H9 (cell line): ENCODE results near the gene TFEB. TPM values are rescaled to one million over a fixed set of nuclear protein-coding genes. Genes with fewer than 3 reads are reported as not detected.

Source experiments
- DNase-seq: peaks from one replicate; pipeline ENCODE4 v3.0.0-alpha.2; 2017
- H2AFZ ChIP-seq: one replicate; pipeline ENCODE4 v1.6.1; 2013; ENCODE audit warnings: mild to moderate bottlenecking, low read length, control low read depth, moderate library complexity
- H2AK5ac ChIP-seq: 2 replicates; pipeline ENCODE4 v1.6.1; 2013; ENCODE audit warnings: low read length, control low read depth, mixed read lengths; ENCODE audit not compliant: insufficient read length
- H2BK120ac ChIP-seq: one replicate; pipeline ENCODE4 v1.6.1; 2013; ENCODE audit warnings: low read depth, mild to moderate bottlenecking, low read length, control low read depth, inconsistent platforms; ENCODE audit not compliant: poor library complexity, severe bottlenecking
- H2BK12ac ChIP-seq: 2 replicates; pipeline ENCODE4 v1.6.1; 2013; ENCODE audit warnings: low read length, control low read depth, mixed read lengths, low read depth; ENCODE audit not compliant: insufficient read length
- H2BK15ac ChIP-seq: 2 replicates; pipeline ENCODE4 v1.6.1; 2013; ENCODE audit warnings: low read depth, low read length, control low read depth
- H2BK20ac ChIP-seq: one replicate; pipeline ENCODE4 v1.6.1; 2013; ENCODE audit warnings: low read depth, mild to moderate bottlenecking, low read length, control low read depth, inconsistent platforms; ENCODE audit not compliant: poor library complexity, severe bottlenecking
- H2BK5ac ChIP-seq: 2 replicates; pipeline ENCODE4 v1.6.1; 2013; ENCODE audit warnings: low read length, control low read depth, mixed read lengths; ENCODE audit not compliant: insufficient read length
- H3K14ac ChIP-seq: 2 replicates; pipeline ENCODE4 v1.6.1; 2013; ENCODE audit warnings: low read length, control low read depth; ENCODE audit not compliant: insufficient read depth
- H3K18ac ChIP-seq: 2 replicates; pipeline ENCODE4 v1.6.1; 2013; ENCODE audit warnings: low read depth, mild to moderate bottlenecking, mixed read lengths, low read length, control low read depth; ENCODE audit not compliant: insufficient read length
- H3K23ac ChIP-seq: 2 replicates; pipeline ENCODE4 v1.6.1; 2013; ENCODE audit warnings: low read length, control low read depth, mixed read lengths, low read depth; ENCODE audit not compliant: insufficient read length
- H3K23me2 ChIP-seq: 2 replicates; pipeline ENCODE4 v1.6.1; 2013; ENCODE audit warnings: low read depth, mild to moderate bottlenecking, mixed read lengths, low read length, control low read depth; ENCODE audit not compliant: insufficient read length, poor library complexity, severe bottlenecking
- H3K27ac ChIP-seq: 2 replicates; pipeline ENCODE4 v1.5.1; 2013; ENCODE audit warnings: low read length, control low read depth, mixed read lengths, low read depth; ENCODE audit not compliant: insufficient read length
- H3K27me3 ChIP-seq: 2 replicates; pipeline ENCODE4 v1.6.1; 2013; ENCODE audit warnings: low read length, control low read depth, inconsistent platforms; ENCODE audit not compliant: insufficient read depth
- H3K4ac ChIP-seq: 2 replicates; pipeline ENCODE4 v1.6.1; 2013; ENCODE audit warnings: low read depth, mild to moderate bottlenecking, control low read depth, inconsistent platforms, low read length, moderate library complexity
- H3K4me1 ChIP-seq: 2 replicates; pipeline ENCODE4 v1.6.1; 2013; ENCODE audit warnings: low read length, control low read depth, inconsistent platforms; ENCODE audit not compliant: insufficient read depth
- H3K4me2 ChIP-seq: 2 replicates; pipeline ENCODE4 v1.6.1; 2013; ENCODE audit warnings: low read length, control low read depth, mixed read lengths; ENCODE audit not compliant: insufficient read length, insufficient read depth
- H3K56ac ChIP-seq: 2 replicates; pipeline ENCODE4 v1.6.1; 2013; ENCODE audit warnings: low read depth, mild to moderate bottlenecking, mixed read lengths, low read length, control low read depth; ENCODE audit not compliant: insufficient read length
- H3K79me1 ChIP-seq: 2 replicates; pipeline ENCODE4 v1.6.1; 2013; ENCODE audit warnings: low read depth, mild to moderate bottlenecking, moderate library complexity, low read length, control low read depth, inconsistent platforms; ENCODE audit not compliant: insufficient read depth, poor library complexity, severe bottlenecking
- H3K79me2 ChIP-seq: 2 replicates; pipeline ENCODE4 v1.6.1; 2013; ENCODE audit warnings: low read length, control low read depth, inconsistent platforms; ENCODE audit not compliant: insufficient read depth
- H3K9ac ChIP-seq: 2 replicates; pipeline ENCODE4 v1.6.1; 2013; ENCODE audit warnings: low read length, control low read depth, mixed read lengths; ENCODE audit not compliant: insufficient read length; ENCODE audit errors: extremely low read depth
- H3K9me3 ChIP-seq: one replicate; pipeline ENCODE4 v1.6.1; 2013; ENCODE audit warnings: low read depth, low read length, inconsistent platforms; ENCODE audit not compliant: control insufficient read depth
- H3T11ph ChIP-seq: one replicate; pipeline ENCODE4 v1.6.1; 2013; ENCODE audit warnings: mild to moderate bottlenecking, low read length, control low read depth, inconsistent platforms
- H4K20me1 ChIP-seq: one replicate; pipeline ENCODE4 v1.6.1; 2013; ENCODE audit not compliant: control insufficient read depth, insufficient read length, insufficient read depth
- H4K5ac ChIP-seq: 2 replicates; pipeline ENCODE4 v1.6.1; 2013; ENCODE audit warnings: low read depth, mild to moderate bottlenecking, mixed read lengths, low read length, control low read depth; ENCODE audit not compliant: insufficient read length
- H4K8ac ChIP-seq: replicated peaks from 2 replicates; pipeline ENCODE4 v1.6.1; 2013; ENCODE audit warnings: low read length, control low read depth, mixed read lengths, low read depth; ENCODE audit not compliant: insufficient read length
- H4K91ac ChIP-seq: 2 replicates; pipeline ENCODE4 v1.6.1; 2013; ENCODE audit warnings: low read depth, mild to moderate bottlenecking, moderate library complexity, mixed read lengths, low read length, control low read depth; ENCODE audit not compliant: insufficient read length
- H3K27ac Mint-ChIP-seq, 3 experiments: 2 replicates in 2 of 3; 3 replicates in 1 of 3; pipeline ENCODE4 v1.8.0; 2020 to 2021; ENCODE audit warnings: mixed read lengths in 3 of 3, mild to moderate bottlenecking in 1 of 3, moderate library complexity in 1 of 3
- H3K27me3 Mint-ChIP-seq: 2 replicates; pipeline ENCODE4 v1.8.0; 2021; ENCODE audit warnings: low read depth, mild to moderate bottlenecking, moderate library complexity, mixed read lengths
- H3K36me3 Mint-ChIP-seq, 3 experiments: 2 replicates in 2 of 3; 3 replicates in 1 of 3; pipeline ENCODE4 v1.8.0; 2020 to 2021; ENCODE audit warnings: low read depth in 3 of 3, mixed read lengths in 3 of 3; ENCODE audit not compliant: insufficient read depth in 1 of 3
- H3K4me1 Mint-ChIP-seq, 2 experiments: 2 replicates each; pipeline ENCODE4 v1.8.0; 2020; ENCODE audit warnings: mixed read lengths in 2 of 2
- H3K4me3 Mint-ChIP-seq, 2 experiments: 2 replicates in 1 of 2; 3 replicates in 1 of 2; pipeline ENCODE4 v1.8.0; 2020 to 2021; ENCODE audit warnings: mild to moderate bottlenecking in 2 of 2, mixed read lengths in 2 of 2, moderate library complexity in 1 of 2
- H3K9me3 Mint-ChIP-seq, 2 experiments: 2 replicates in 1 of 2; 3 replicates in 1 of 2; pipeline ENCODE4 v1.8.0; 2020; ENCODE audit warnings: mild to moderate bottlenecking in 2 of 2, mixed read lengths in 2 of 2, moderate library complexity in 1 of 2
- CTCF ChIP-seq: fragments of 200-600 bp; sonication (generic); conservative IDR thresholded peaks from 3 replicates; pipeline ENCODE4 v1.8.0; 2021; ENCODE audit warnings: antibody characterized with exemption, mild to moderate bottlenecking
- WGBS: extraction: QIAGEN DNeasy Blood & Tissue Kit; methylation state at CpG from one replicate; pipeline ENCODE4 v1.1.7; 2013; ENCODE audit warnings: missing lambda C conversion rate, low lambda C conversion rate, mixed read lengths; ENCODE audit not compliant: insufficient read length; ENCODE audit errors: extremely low coverage; 5-methylcytosine and 5-hydroxymethylcytosine counted together
- total RNA-seq: library from RNA; stranded (reverse); gene quantifications from 2 replicates; pipeline ENCODE4 v1.2.1, GENCODE V29; 2021

TFEB gene
- total RNA-seq, 1 experiment from 2014 or later = 1.2 TPM

GRCh38 chr6:41777551-41778285, 42.3 kb upstream of the TFEB start:
- no peak overlapping the region for H3K9ac ChIP-seq
- H3K27me3 ChIP-seq = peaks cover 4% of the 10 kb centered on the region; the same call in 1 of the 2 replicates
- no peaks in the 10 kb centered on the region for H3K4me1 ChIP-seq
- no peak overlapping the region for H2BK12ac ChIP-seq
- H3K4me1 Mint-ChIP-seq = peaks cover 13 to 15% of the 10 kb centered on the region in 2 experiments
- WGBS = no CpG with 5 or more reads among the region's 5 CpGs
- no peaks in the 10 kb centered on the region for H3K79me2 ChIP-seq
- no peak overlapping the region for H3K14ac ChIP-seq
- no peak overlapping the region for H3K27ac Mint-ChIP-seq
- no peak for TF ChIP-seq CTCF
- no peak overlapping the region for H2AK5ac ChIP-seq
- peaks cover 11% of the 10 kb centered on the region for H3K23me2 ChIP-seq
- H4K91ac ChIP-seq = no peak overlapping the region
- no peak overlapping the region for H3K18ac ChIP-seq
- no peaks in the 10 kb centered on the region for H3K79me1 ChIP-seq
- no peak overlapping the region for H3K23ac ChIP-seq
- H3K4ac ChIP-seq = no peak overlapping the region
- peaks cover 6 to 18% (median 16%) of the 10 kb centered on the region in 3 experiments; a peak in 6 of 7 replicates for H3K36me3 Mint-ChIP-seq
- H3K4me2 ChIP-seq = no peak overlapping the region
- no peaks in the 10 kb centered on the region for H3K9me3 ChIP-seq
- DNase-seq = no peak
- H2BK20ac ChIP-seq = no peak overlapping the region
- H2AFZ ChIP-seq = no peak overlapping the region
- H3K27me3 Mint-ChIP-seq = peaks cover 24% of the 10 kb centered on the region
- no peaks in the 10 kb centered on the region for H3K9me3 Mint-ChIP-seq
- H2BK5ac ChIP-seq = no peak overlapping the region
- H3K27ac ChIP-seq = no peak overlapping the region
- no peak overlapping the region for H3T11ph ChIP-seq
- H4K8ac ChIP-seq = no peak overlapping the region
- H2BK15ac ChIP-seq = no peak overlapping the region
- peak overlapping the region; percentile 24 to 80; a peak in 2 of 5 replicates for H3K4me3 Mint-ChIP-seq
- H2BK120ac ChIP-seq = no peak overlapping the region
- H3K56ac ChIP-seq = no peak overlapping the region
- no peaks in the 10 kb centered on the region for H4K20me1 ChIP-seq
- H4K5ac ChIP-seq = no peak overlapping the region
